Frontal cortex (tissue), 4 donors: ENCODE results near the gene FBP1. TPM values are rescaled to one million over a fixed set of nuclear protein-coding genes. Genes with fewer than 3 reads are reported as not detected.
"Not testable (repeated sequence)": the region's sequence is repeated elsewhere in the genome, so short reads cannot be mapped to it uniquely, and the experiment has no call there.

Experiments
- DNase-seq, 2 donors: peaks; one replicate each; pipeline ENCODE4 v3.0.0; 2012; ENCODE audit warnings: low spot score in 2 of 2
- FAIRE-seq: peaks from 2 replicates; lab custom pipeline; 2012; peaks lifted over from hg19 to GRCh38; lab: Jason Lieb, UNC
- total RNA-seq: library from RNA; depleted of rRNA; stranded (reverse); fragments of >200 nt; gene quantifications from one replicate; pipeline ENCODE4 v1.2.3, GENCODE V29; 2014
- donor health status: control.
- donor health status: control.
- donor health status: control.

FBP1 gene
- total RNA-seq, 1 donor from 2014 or later, result not detected

GRCh38 chr9:94588681-94589080 lies 50.6 kb downstream of the FBP1 start:
- DNase-seq (no peak), FAIRE-seq (no peak)

GRCh38 chr9:94586814-94587213 lies 52.5 kb downstream of the FBP1 start:
- FAIRE-seq (no peak), DNase-seq (no peak)

- DNase-seq (no peak), FAIRE-seq (no peak)
These were observed 53.0 kb downstream of the FBP1 start for GRCh38 chr9:94586316-94586715.

- FAIRE-seq, result no peak
- DNase-seq, result no peak
These were observed 54.8 kb downstream of the FBP1 start for GRCh38 chr9:94584555-94584954.

GRCh38 chr9:94581728-94582127 lies 57.6 kb downstream of the FBP1 start:
- DNase-seq (no peak), FAIRE-seq (no peak)

GRCh38 chr9:94577571-94577970 lies 61.7 kb downstream of the FBP1 start:
- no peak for FAIRE-seq
- no peak for DNase-seq

- DNase-seq (no peak), FAIRE-seq (no peak)
These were observed 62.3 kb downstream of the FBP1 start for GRCh38 chr9:94577036-94577435.

- DNase-seq (no peak), FAIRE-seq (no peak)
These were observed 63.2 kb downstream of the FBP1 start for GRCh38 chr9:94576131-94576530.

GRCh38 chr9:94568972-94569712 lies 70.2 kb downstream of the FBP1 start:
- no peak for FAIRE-seq
- no peak for DNase-seq

GRCh38 chr9:94568250-94568889 lies 70.9 kb downstream of the FBP1 start:
- DNase-seq (no peak), FAIRE-seq (no peak)

GRCh38 chr9:94567271-94567670 lies 72.0 kb downstream of the FBP1 start:
- FAIRE-seq (no peak), DNase-seq (no peak)

GRCh38 chr9:94566550-94566949 lies 72.8 kb downstream of the FBP1 start:
- no peak for FAIRE-seq
- no peak for DNase-seq

GRCh38 chr9:94564279-94564678 lies 75.0 kb downstream of the FBP1 start:
- FAIRE-seq, DNase-seq: not testable (repeated sequence)

GRCh38 chr9:94563548-94563947 lies 75.8 kb downstream of the FBP1 start:
- DNase-seq, result no peak
- FAIRE-seq, result no peak

- FAIRE-seq, result no peak
These were observed 79.1 kb downstream of the FBP1 start for GRCh38 chr9:94560237-94560636.

GRCh38 chr9:94557376-94557775 lies 81.9 kb downstream of the FBP1 start:
- FAIRE-seq (no peak), DNase-seq (no peak)

More at GRCh38 chr9:94560237-94560636, 79.1 kb downstream of the FBP1 start:
- no peak for DNase-seq

GRCh38 chr9:94554439-94555331 lies 84.6 kb downstream of the FBP1 start, which contains the start of gene PCAT7:
Gene PCAT7 (plus strand): TSS chr9:94555083.
- no peak for DNase-seq
- FAIRE-seq, result no peak

GRCh38 chr9:94554078-94554438 lies 85.3 kb downstream of the FBP1 start:
- DNase-seq, result no peak
- no peak for FAIRE-seq
